K562 (cell line): ENCODE data around the gene LIX1L. TPM values are rescaled to one million over a fixed set of nuclear protein-coding genes. Genes with fewer than 3 reads are reported as not detected.

Experiments
- ARID1B ChIP-seq: fragments of 450-650 bp; IDR thresholded peaks from 2 replicates; pipeline ENCODE4 v1.6.1; 2016; ENCODE audit warnings: antibody characterized with exemption, mild to moderate bottlenecking, inconsistent platforms
- CCAR2 ChIP-seq: fragments of 200-400 bp; formaldehyde crosslinking; IDR thresholded peaks from 2 replicates; pipeline ENCODE4 v1.6.1; 2017; ENCODE audit warnings: mild to moderate bottlenecking, low read depth, low read length
- CREM ChIP-seq: IDR thresholded peaks from 2 replicates; pipeline ENCODE4 v1.6.1; 2014; ENCODE audit warnings: antibody characterized with exemption, low read depth
- DPF2 ChIP-seq: fragments of 450-650 bp; IDR thresholded peaks from 2 replicates; pipeline ENCODE4 v1.6.1; 2016
- FOXJ3 ChIP-seq: sonication (generic); formaldehyde crosslinking; IDR thresholded peaks from 2 replicates; pipeline ENCODE4 v1.4.0; 2020; ENCODE audit warnings: mild to moderate bottlenecking, missing genetic modification reagents
- HNRNPL ChIP-seq: fragments of 200-400 bp; formaldehyde crosslinking; IDR thresholded peaks from 2 replicates; pipeline ENCODE4 v1.6.1; 2017; ENCODE audit warnings: low read depth, mild to moderate bottlenecking, low read length
- KLF16 ChIP-seq: IDR thresholded peaks from 2 replicates; pipeline ENCODE4 v1.6.1; 2016; ENCODE audit warnings: antibody characterized with exemption
- MEIS2 ChIP-seq: fragments of 450-650 bp; IDR thresholded peaks from 2 replicates; pipeline ENCODE4 v1.6.1; 2014; ENCODE audit warnings: mild to moderate bottlenecking; ENCODE audit not compliant: partially characterized antibody
- MYBL2 ChIP-seq, 2 experiments: fragments of 450-650 bp in 1 of 2; sonication (generic) in 1 of 2; formaldehyde crosslinking in 1 of 2; IDR thresholded peaks; 2 replicates each; pipeline versions ENCODE4 v1.6.1 to v1.8.1; 2017 to 2022; ENCODE audit warnings: borderline replicate concordance in 1 of 2, inconsistent platforms in 1 of 2, low read depth in 1 of 2, mild to moderate bottlenecking in 1 of 2, missing genetic modification reagents in 1 of 2, moderate library complexity in 1 of 2
- NCOA6 ChIP-seq: fragments of 450-650 bp; IDR thresholded peaks from 2 replicates; pipeline ENCODE4 v1.6.1; 2017; ENCODE audit warnings: mild to moderate bottlenecking
- NFIX ChIP-seq: fragments of 250-450 bp; sonication (Bioruptor Pico); IDR thresholded peaks from 2 replicates; pipeline ENCODE4 v1.4.0; 2020; ENCODE audit warnings: low read depth, mild to moderate bottlenecking, moderate library complexity
- PCBP1 ChIP-seq: fragments of 200-400 bp; formaldehyde crosslinking; IDR thresholded peaks from 2 replicates; pipeline ENCODE4 v1.6.1; 2018; ENCODE audit warnings: mild to moderate bottlenecking, low read depth, low read length; ENCODE audit not compliant: poor library complexity, severe bottlenecking
- SP1 ChIP-seq: sonication (generic); formaldehyde crosslinking; IDR thresholded peaks from 2 replicates; pipeline ENCODE4 v1.8.1; 2022; ENCODE audit warnings: mild to moderate bottlenecking, missing genetic modification reagents
- YY1 ChIP-seq, 3 experiments: IDR thresholded peaks; 2 replicates each; pipeline ENCODE4 v1.6.1; 2011; ENCODE audit warnings: low read length in 2 of 3, mild to moderate bottlenecking in 2 of 3, moderate library complexity in 2 of 3, borderline replicate concordance in 1 of 3, control low read depth in 1 of 3, low read depth in 1 of 3; ENCODE audit not compliant: insufficient read depth in 3 of 3, insufficient replicate concordance in 2 of 3, control insufficient read depth in 1 of 3, insufficient read length in 1 of 3; ENCODE audit errors: extremely low read depth in 1 of 3
- ZNF354B ChIP-seq: fragments of 250-450 bp; sonication (Bioruptor Pico); IDR thresholded peaks from 2 replicates; pipeline ENCODE4 v1.4.0; 2020
- polyA plus RNA-seq, 8 experiments: library from polyadenylated mRNA; depleted of rRNA in 4 of 8; stranded (reverse) in 5 of 8; unstranded in 3 of 8; fragments of >200 nt; fragmentation: Nextera tagmentation in 2 of 8; fragmentation: Illumina TruSeq in 1 of 8; extraction: Ambion mirVana in 2 of 8; extraction: Trizol in 1 of 8; gene quantifications; 2 replicates each; pipeline versions ENCODE4 v1.2.1 to v1.2.3, GENCODE V29; 2011 to 2014; ENCODE audit warnings: inconsistent platforms in 1 of 8, missing spikeins in 1 of 8
- total RNA-seq, 7 experiments: library from RNA; depleted of rRNA in 6 of 7; stranded (reverse); fragments of >200 nt in 6 of 7; fragmentation: Illumina TruSeq in 2 of 7; extraction: Trizol in 2 of 7; gene quantifications; 2 replicates each; pipeline versions ENCODE4 v1.2.1 to v1.2.3, GENCODE V29; 2011 to 2021; ENCODE audit warnings: low replicate concordance in 1 of 7
- TF ChIP-seq, protein P1 (sequence below): fragments of 250-450 bp; sonication (Bioruptor Pico); IDR thresholded peaks from 2 replicates; pipeline ENCODE4 v1.8.0; 2022; ENCODE audit warnings: moderate library complexity, mild to moderate bottlenecking, inconsistent platforms
- TF ChIP-seq, protein P2 (sequence below): sonication (generic); formaldehyde crosslinking; IDR thresholded peaks from 2 replicates; pipeline ENCODE4 v1.8.1; 2023; ENCODE audit warnings: mild to moderate bottlenecking, missing genetic modification reagents
- TF ChIP-seq, protein P3 (sequence below): fragments of 200-800 bp; sonication (Bioruptor generic); IDR thresholded peaks from 2 replicates; pipeline ENCODE4 v1.6.1; 2017; ENCODE audit warnings: missing genetic modification characterization, missing compliant biosample characterization
- TF ChIP-seq, protein P4 (sequence below): conservative IDR thresholded peaks from 2 replicates; pipeline ENCODE4 v1.6.1; 2011; ENCODE audit warnings: low read depth, mild to moderate bottlenecking, low read length; ENCODE audit not compliant: control insufficient read depth
- TF ChIP-seq, protein P5 (sequence below): fragments of 450-650 bp; IDR thresholded peaks from 2 replicates; pipeline ENCODE4 v1.6.1; 2018; ENCODE audit warnings: mild to moderate bottlenecking, low read depth; ENCODE audit not compliant: partially characterized antibody

The LIX1L gene
- total and polyA plus RNA-seq, 9 of the 15 experiments (the other 6 are each of a cell fraction or from before 2014, with no cell fraction given): 4.6 to 26.5 (median 12.5) TPM

DNA sequence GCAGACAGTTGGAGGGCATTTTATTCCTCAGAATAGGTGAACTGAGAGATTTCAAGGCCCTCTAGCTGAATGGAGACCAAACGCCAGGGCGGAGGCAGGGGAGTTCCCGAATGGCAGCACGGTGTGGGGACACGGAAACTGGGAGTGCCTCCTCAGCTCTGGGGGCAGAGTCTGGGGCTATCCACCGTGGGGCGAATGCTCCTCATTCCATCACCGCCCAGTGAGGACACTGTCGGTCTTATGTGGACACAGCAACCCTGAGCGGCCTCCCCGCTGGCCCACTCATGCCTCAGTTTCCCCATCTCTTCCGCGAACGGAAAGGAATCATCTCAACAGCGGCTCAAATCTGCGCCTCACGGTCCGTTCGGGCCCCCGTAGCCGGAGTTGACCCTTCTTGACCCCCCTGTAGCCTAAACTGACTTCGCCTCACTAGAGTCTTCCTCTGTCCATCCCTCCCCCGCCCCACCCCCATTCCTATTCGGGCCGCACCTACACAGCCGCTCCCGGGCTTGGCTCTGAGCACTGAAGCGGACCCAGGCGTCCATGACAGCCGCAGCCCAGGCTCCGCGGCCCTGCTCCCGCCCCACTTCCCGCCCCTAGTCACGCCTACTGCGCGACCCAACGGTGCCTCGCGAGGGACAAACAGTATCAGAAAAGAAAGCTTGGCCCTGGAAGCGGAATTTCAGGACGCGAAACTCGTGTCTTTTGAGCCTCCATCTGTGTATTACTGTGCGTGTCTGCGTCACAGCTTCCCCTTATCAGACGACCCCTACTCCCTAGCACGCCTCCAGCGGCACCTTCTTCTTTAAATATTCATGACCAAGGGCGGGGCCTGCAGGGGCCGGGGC is 39.4 kb downstream of the LIX1L start, which contains the start of gene PEX11B (continued):
- TF ChIP-seq, protein P1, sequence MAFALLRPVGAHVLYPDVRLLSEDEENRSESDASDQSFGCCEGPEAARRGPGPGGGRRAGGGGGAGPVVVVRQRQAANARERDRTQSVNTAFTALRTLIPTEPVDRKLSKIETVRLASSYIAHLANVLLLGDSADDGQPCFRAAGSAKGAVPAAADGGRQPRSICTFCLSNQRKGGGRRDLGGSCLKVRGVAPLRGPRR (CRISPR knock-in tag): no peak
- no peak for TF ChIP-seq DPF2
- TF ChIP-seq MEIS2: no peak
- TF ChIP-seq, protein P2, sequence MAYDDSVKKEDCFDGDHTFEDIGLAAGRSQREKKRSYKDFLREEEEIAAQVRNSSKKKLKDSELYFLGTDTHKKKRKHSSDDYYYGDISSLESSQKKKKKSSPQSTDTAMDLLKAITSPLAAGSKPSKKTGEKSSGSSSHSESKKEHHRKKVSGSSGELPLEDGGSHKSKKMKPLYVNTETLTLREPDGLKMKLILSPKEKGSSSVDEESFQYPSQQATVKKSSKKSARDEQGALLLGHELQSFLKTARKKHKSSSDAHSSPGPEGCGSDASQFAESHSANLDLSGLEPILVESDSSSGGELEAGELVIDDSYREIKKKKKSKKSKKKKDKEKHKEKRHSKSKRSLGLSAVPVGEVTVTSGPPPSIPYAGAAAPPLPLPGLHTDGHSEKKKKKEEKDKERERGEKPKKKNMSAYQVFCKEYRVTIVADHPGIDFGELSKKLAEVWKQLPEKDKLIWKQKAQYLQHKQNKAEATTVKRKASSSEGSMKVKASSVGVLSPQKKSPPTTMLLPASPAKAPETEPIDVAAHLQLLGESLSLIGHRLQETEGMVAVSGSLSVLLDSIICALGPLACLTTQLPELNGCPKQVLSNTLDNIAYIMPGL: no peak
- TF ChIP-seq, protein P3, sequence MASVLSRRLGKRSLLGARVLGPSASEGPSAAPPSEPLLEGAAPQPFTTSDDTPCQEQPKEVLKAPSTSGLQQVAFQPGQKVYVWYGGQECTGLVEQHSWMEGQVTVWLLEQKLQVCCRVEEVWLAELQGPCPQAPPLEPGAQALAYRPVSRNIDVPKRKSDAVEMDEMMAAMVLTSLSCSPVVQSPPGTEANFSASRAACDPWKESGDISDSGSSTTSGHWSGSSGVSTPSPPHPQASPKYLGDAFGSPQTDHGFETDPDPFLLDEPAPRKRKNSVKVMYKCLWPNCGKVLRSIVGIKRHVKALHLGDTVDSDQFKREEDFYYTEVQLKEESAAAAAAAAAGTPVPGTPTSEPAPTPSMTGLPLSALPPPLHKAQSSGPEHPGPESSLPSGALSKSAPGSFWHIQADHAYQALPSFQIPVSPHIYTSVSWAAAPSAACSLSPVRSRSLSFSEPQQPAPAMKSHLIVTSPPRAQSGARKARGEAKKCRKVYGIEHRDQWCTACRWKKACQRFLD (CRISPR knock-in tag): no peak
- TF ChIP-seq ARID1B: no peak
- TF ChIP-seq FOXJ3 (CRISPR knock-in tag): no peak
- TF ChIP-seq KLF16: peak; percentile 72
- peak; percentile 84 for TF ChIP-seq CREM
- TF ChIP-seq NCOA6: no peak
- TF ChIP-seq CCAR2: no peak
- no peak; the same call in 1 of the 2 replicates for TF ChIP-seq SP1 (CRISPR knock-in tag)
- TF ChIP-seq, protein P4, sequence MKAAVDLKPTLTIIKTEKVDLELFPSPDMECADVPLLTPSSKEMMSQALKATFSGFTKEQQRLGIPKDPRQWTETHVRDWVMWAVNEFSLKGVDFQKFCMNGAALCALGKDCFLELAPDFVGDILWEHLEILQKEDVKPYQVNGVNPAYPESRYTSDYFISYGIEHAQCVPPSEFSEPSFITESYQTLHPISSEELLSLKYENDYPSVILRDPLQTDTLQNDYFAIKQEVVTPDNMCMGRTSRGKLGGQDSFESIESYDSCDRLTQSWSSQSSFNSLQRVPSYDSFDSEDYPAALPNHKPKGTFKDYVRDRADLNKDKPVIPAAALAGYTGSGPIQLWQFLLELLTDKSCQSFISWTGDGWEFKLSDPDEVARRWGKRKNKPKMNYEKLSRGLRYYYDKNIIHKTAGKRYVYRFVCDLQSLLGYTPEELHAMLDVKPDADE: peak; percentile 18; the same call in 1 of the 2 replicates
- TF ChIP-seq, protein P5, sequence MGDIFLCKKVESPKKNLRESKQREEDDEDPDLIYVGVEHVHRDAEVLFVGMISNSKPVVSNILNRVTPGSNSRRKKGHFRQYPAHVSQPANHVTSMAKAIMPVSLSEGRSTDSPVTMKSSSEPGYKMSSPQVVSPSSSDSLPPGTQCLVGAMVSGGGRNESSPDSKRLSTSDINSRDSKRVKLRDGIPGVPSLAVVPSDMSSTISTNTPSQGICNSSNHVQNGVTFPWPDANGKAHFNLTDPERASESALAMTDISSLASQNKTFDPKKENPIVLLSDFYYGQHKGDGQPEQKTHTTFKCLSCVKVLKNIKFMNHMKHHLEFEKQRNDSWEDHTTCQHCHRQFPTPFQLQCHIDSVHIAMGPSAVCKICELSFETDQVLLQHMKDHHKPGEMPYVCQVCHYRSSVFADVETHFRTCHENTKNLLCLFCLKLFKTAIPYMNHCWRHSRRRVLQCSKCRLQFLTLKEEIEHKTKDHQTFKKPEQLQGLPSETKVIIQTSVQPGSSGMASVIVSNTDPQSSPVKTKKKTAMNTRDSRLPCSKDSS: no peak
- no peak for TF ChIP-seq NFIX (CRISPR knock-in tag)
- TF ChIP-seq PCBP1: peak; percentile 53
- peak in 2 of 3 experiments; percentile 88 to 89 for TF ChIP-seq YY1 (IDR thresholded peaks at IDR 0.05; ENCODE audit: borderline replicate concordance in 1 of 3, control insufficient read depth in 1 of 3, extremely low read depth in 1 of 3, insufficient read depth in 3 of 3, insufficient read length in 1 of 3, insufficient replicate concordance in 2 of 3, low read depth in 1 of 3, low read length in 2 of 3)
- TF ChIP-seq MYBL2 (IDR thresholded peaks at IDR 0.05; ENCODE audit: low read depth): no peak
- TF ChIP-seq MYBL2 (CRISPR knock-in tag; IDR thresholded peaks at IDR 0.05; ENCODE audit: borderline replicate concordance): no peak
- no peak for TF ChIP-seq HNRNPL
- no peak for TF ChIP-seq ZNF354B
